ENCODE results near the gene SPDEF.

DNA sequence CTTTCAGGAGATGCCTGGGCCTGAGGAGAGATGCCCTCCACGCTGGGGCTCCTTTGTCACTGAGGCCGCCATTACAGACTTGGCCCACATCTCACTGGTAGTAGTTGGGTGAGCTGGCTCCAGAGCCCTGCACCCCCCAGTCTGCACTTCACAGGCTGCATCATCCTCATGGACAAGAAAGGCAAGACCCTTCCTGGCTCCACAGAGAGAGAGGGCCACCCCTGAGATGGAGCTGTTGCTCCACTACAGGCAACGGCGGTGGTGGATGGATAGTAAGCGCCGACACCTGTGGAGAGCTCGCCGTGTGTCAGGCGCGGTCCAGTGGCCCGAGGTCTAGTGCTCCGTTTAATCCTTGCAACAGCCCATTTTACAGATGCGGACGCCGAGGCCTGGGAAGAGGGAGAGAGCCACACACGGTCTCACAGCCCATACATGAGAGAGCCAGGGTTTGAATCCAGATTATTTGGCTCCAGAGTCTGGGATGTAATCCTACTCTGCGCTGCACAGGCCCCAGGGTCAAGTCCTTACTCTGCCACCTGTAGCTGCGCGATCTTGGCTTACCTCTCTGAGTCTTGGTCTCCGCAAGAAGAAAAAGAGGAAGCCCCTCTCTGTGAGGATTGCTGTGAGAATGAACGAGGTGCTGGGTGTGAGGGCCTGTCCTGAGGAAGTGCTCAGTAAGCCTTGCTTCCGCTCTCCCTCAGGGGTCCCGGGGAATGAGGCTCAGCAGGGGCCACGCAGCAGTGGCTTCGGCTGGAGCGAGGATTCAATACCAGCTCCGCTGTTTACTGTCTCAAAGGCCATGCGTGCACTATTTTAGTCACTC lies 34.5 kb downstream of the SPDEF start:
- TF ChIP-seq, protein P1, sequence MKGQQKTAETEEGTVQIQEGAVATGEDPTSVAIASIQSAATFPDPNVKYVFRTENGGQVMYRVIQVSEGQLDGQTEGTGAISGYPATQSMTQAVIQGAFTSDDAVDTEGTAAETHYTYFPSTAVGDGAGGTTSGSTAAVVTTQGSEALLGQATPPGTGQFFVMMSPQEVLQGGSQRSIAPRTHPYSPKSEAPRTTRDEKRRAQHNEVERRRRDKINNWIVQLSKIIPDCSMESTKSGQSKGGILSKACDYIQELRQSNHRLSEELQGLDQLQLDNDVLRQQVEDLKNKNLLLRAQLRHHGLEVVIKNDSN (IDR thresholded peaks at IDR 0.05), result no peak
- TF ChIP-seq RAD21 (IDR thresholded peaks at IDR 0.05; ENCODE audit: low read depth), result no peak
- TF ChIP-seq EGR1 (IDR thresholded peaks at IDR 0.05), result no peak
- no peak for TF ChIP-seq TCF12 (IDR thresholded peaks at IDR 0.05; ENCODE audit: low read depth)
- no peak for TF ChIP-seq CEBPB (IDR thresholded peaks at IDR 0.05)
- no peak for TF ChIP-seq TAF1 (IDR thresholded peaks at IDR 0.05; ENCODE audit: low read depth)
- TF ChIP-seq, protein P2, sequence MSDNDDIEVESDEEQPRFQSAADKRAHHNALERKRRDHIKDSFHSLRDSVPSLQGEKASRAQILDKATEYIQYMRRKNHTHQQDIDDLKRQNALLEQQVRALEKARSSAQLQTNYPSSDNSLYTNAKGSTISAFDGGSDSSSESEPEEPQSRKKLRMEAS (IDR thresholded peaks at IDR 0.05), result no peak
- no peak for TF ChIP-seq EP300 (IDR thresholded peaks at IDR 0.05; ENCODE audit: borderline replicate concordance)
- no peak for TF ChIP-seq NFIC (IDR thresholded peaks at IDR 0.05)
- no peak for TF ChIP-seq YY1 (IDR thresholded peaks at IDR 0.05; ENCODE audit: low read depth)
- TF ChIP-seq, protein P3, sequence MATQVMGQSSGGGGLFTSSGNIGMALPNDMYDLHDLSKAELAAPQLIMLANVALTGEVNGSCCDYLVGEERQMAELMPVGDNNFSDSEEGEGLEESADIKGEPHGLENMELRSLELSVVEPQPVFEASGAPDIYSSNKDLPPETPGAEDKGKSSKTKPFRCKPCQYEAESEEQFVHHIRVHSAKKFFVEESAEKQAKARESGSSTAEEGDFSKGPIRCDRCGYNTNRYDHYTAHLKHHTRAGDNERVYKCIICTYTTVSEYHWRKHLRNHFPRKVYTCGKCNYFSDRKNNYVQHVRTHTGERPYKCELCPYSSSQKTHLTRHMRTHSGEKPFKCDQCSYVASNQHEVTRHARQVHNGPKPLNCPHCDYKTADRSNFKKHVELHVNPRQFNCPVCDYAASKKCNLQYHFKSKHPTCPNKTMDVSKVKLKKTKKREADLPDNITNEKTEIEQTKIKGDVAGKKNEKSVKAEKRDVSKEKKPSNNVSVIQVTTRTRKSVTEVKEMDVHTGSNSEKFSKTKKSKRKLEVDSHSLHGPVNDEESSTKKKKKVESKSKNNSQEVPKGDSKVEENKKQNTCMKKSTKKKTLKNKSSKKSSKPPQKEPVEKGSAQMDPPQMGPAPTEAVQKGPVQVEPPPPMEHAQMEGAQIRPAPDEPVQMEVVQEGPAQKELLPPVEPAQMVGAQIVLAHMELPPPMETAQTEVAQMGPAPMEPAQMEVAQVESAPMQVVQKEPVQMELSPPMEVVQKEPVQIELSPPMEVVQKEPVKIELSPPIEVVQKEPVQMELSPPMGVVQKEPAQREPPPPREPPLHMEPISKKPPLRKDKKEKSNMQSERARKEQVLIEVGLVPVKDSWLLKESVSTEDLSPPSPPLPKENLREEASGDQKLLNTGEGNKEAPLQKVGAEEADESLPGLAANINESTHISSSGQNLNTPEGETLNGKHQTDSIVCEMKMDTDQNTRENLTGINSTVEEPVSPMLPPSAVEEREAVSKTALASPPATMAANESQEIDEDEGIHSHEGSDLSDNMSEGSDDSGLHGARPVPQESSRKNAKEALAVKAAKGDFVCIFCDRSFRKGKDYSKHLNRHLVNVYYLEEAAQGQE (IDR thresholded peaks at IDR 0.05; ENCODE audit: low read depth), result no peak
